Measurements from ENCODE around the gene TRPV4.

- TF ChIP-seq POLR2A (IDR thresholded peaks at IDR 0.05), result no peak
- no peak for TF ChIP-seq CTCF (IDR thresholded peaks at IDR 0.05)
These were observed 5.3 kb downstream of the TRPV4 start for GRCh38 chr12:109827566-109828550.

Measured in esophagus squamous epithelium (tissue), 4 donors.